GM10248 (cell line): ENCODE data around the gene COPS7A.

Source experiments
- CTCF ChIA-PET: fragments of 300-600 bp; sonication (Branson Sonifier 250); formaldehyde crosslinking; extraction: SDS; loops from one replicate; lab custom pipeline; 2021; ENCODE audit warnings: antibody characterized with exemption; lab: Yijun Ruan, JAX
- POLR2A ChIA-PET: fragments of 350-650 bp; sonication (Branson Sonifier 250); formaldehyde crosslinking; extraction: SDS; loops from one replicate; lab custom pipeline; 2020; ENCODE audit warnings: antibody characterized with exemption; lab: Yijun Ruan, JAX
- DNase-seq: peaks from one replicate; pipeline ENCODE4 v3.0.0; 2012; ENCODE audit errors: extremely low spot score
- CTCF ChIP-seq: IDR thresholded peaks from 2 replicates; pipeline ENCODE4 v1.5.1; 2012; ENCODE audit warnings: mild to moderate bottlenecking, low read depth; ENCODE audit errors: extremely low read depth, missing control alignments, control extremely low read depth

COPS7A gene

GRCh38 chr12:6774499-6775062 lies 50.7 kb downstream of the COPS7A start:
- no peak for DNase-seq
- ChIA-PET CTCF (interaction anchor here (0.9 to 9.3 kb wide), 4 partner anchors 6 to 22 kb away, joined by 3 to 117 read pairs (median 36); partner anchors contain the start of genes LAG3, MLF2 and PTMS), POLR2A (interaction anchor here (0.6 kb wide), 1 partner anchor 13 kb away, joined by 3 read pairs; no protein-coding TSS in a partner anchor)
- no peak for TF ChIP-seq CTCF

DNA sequence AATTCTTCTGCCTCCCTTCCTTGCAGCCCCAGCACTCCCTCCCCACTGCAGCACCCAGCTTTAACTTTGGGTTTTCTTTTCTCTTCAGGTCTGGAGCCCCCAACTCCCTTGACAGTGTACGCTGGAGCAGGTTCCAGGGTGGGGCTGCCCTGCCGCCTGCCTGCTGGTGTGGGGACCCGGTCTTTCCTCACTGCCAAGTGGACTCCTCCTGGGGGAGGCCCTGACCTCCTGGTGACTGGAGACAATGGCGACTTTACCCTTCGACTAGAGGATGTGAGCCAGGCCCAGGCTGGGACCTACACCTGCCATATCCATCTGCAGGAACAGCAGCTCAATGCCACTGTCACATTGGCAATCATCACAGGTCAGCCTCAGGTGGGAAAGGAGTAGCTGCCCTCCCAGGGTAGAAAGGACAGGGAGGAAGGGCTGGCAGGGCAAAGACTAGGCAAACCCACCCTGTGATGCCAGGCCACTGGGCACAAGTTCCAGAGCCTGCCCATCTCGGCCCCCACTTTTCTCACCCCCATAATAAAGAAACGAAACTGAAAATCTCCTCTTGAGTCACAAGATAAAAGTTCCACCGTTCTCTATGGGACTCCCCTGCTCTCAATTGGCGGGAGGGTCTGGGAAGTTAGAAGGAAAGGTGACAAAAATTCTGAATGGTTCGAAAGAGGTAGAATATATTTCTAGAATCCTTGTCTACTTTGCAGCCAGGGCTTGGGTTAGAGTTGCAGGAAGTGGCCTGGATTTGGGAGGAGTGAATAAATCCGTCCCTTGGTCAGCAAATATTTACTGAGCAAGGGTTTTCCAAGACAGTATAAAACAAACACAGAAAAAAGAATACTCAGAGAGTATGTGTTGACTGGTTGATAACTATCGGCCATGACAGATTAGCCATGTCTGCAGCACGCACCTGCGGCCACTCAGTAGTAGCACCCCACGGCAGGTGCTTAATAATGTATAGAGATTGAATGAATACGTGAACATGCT lies 51.6 kb downstream of the COPS7A start:
- POLR2A ChIA-PET, result interaction anchor here (0.6 to 1.8 kb wide), 2 partner anchors 12 to 92 kb away, joined by 3 to 5 read pairs; partner anchors contain the start of gene TPI1
- no peak for TF ChIP-seq CTCF
- no peak for DNase-seq
- CTCF ChIA-PET, result interaction anchor here (0.9 to 9.3 kb wide), 5 partner anchors 7 to 60 kb away, joined by 3 to 117 read pairs (median 4); partner anchors contain the start of genes LAG3, MLF2 and PTMS

GRCh38 chr12:6777386-6777785 lies 53.5 kb downstream of the COPS7A start:
- CTCF ChIA-PET, result interaction anchor here (1.0 to 9.3 kb wide), 9 partner anchors 9 to 173 kb away, joined by 3 to 117 read pairs (median 4); partner anchors contain the start of genes LAG3, MLF2 and PTMS
- no peak for TF ChIP-seq CTCF

DNA sequence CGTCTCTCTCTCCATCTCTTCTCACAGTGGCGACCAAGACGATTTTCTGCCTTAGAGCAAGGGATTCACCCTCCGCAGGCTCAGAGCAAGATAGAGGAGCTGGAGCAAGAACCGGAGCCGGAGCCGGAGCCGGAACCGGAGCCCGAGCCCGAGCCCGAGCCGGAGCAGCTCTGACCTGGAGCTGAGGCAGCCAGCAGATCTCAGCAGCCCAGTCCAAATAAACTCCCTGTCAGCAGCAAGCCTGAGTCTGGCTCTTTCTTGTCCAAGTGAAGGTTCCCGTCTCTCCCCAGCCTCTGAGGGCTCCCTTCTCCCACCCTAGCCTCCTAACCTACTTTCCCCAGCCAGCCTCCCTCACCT lies 54.3 kb downstream of the COPS7A start:
- CTCF ChIA-PET, result interaction anchor here (0.7 to 9.3 kb wide), 20 partner anchors 10 to 174 kb away, joined by 3 to 117 read pairs (median 4); partner anchors contain the start of genes CD4, COPS7A, LAG3 and MLF2
- TF ChIP-seq CTCF, result no peak
- no peak for DNase-seq
- POLR2A ChIA-PET, result no interaction called here

More at GRCh38 chr12:6777386-6777785, 53.5 kb downstream of the COPS7A start:
- no peak for DNase-seq
- POLR2A ChIA-PET, result interaction anchor here (1.1 to 1.8 kb wide), 2 partner anchors 10 to 90 kb away, joined by 3 to 5 read pairs; partner anchors contain the start of gene TPI1

- POLR2A ChIA-PET, result no interaction called here
- peak; percentile 85 for DNase-seq
Measured at GRCh38 chr12:6778574-6779550, 55.0 kb downstream of the COPS7A start.

More at GRCh38 chr12:6778574-6779550, 55.0 kb downstream of the COPS7A start:
- peak; percentile 99 for TF ChIP-seq CTCF
- CTCF ChIA-PET, result interaction anchor here (0.7 to 9.3 kb wide), 21 partner anchors 10 to 175 kb away, joined by 3 to 117 read pairs (median 4); partner anchors contain the start of genes CD4, COPS7A, LAG3 and MLF2
